PC-9 (cell line): Measurements from ENCODE around the gene FARS2.

Experiments
- CTCF ChIP-seq: fragments of 200-600 bp; sonication (generic); conservative IDR thresholded peaks from 2 replicates; pipeline ENCODE4 v1.6.1; 2017; ENCODE audit warnings: mixed run types, antibody characterized with exemption, mild to moderate bottlenecking, moderate library complexity
- EZH2 ChIP-seq: fragments of 200-600 bp; sonication (generic); IDR thresholded peaks from 2 replicates; pipeline ENCODE4 v1.8.0; 2017; ENCODE audit warnings: antibody characterized with exemption, low read depth

DNA sequence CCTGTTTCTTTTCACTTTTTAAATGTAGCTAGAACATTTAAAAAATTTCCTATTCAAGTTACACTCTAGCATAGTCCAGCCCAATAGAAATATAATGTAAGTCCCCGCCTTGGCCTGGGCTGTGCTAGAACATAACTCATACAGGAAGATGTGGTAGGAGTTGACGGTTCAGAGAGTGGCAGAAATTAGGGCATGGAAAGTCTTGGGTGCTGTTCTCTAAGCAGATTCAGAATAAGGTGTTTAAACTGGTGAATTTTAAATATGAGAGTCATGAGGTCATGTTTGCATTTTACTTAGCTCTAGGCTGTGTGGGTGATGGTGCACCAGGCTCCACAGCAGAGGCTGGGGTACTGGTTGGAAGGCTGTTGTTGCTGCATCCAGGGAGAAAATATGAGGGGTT, 256.5 kb downstream of the FARS2 start:
- TF ChIP-seq CTCF (no peak), EZH2 (no peak)
